K562 (cell line): ENCODE measurements around the gene CACNA1A. TPM values are rescaled to one million over a fixed set of nuclear protein-coding genes. Genes with fewer than 3 reads are reported as not detected.

Experiments
- ARID2 ChIP-seq: fragments of 450-650 bp; IDR thresholded peaks from 2 replicates; pipeline ENCODE4 v1.6.1; 2017; ENCODE audit warnings: antibody characterized with exemption, mild to moderate bottlenecking
- CBX8 ChIP-seq: fragments of 200-600 bp; sonication (generic); IDR thresholded peaks from 2 replicates; pipeline ENCODE4 v1.6.1; 2012; ENCODE audit warnings: borderline replicate concordance, mixed run types, low read depth, mild to moderate bottlenecking, moderate library complexity, mixed read lengths, low read length, control low read depth, inconsistent platforms; ENCODE audit not compliant: poor library complexity, severe bottlenecking; ENCODE audit errors: extremely low read depth
- CREBBP ChIP-seq: IDR thresholded peaks from one replicate; pipeline ENCODE4 v1.6.1; 2012; ENCODE audit warnings: low read depth, mild to moderate bottlenecking, control low read depth, inconsistent platforms, low read length
- DEAF1 ChIP-seq: fragments of 450-650 bp; formaldehyde crosslinking; IDR thresholded peaks from 2 replicates; pipeline ENCODE4 v1.4.0; 2020; ENCODE audit warnings: mild to moderate bottlenecking, moderate library complexity
- E2F6 ChIP-seq, 2 experiments: IDR thresholded peaks; 2 replicates each; pipeline ENCODE4 v1.6.1; 2011; ENCODE audit warnings: borderline replicate concordance in 1 of 2, control low read depth in 1 of 2, low read depth in 1 of 2, low read length in 1 of 2, mild to moderate bottlenecking in 1 of 2, mixed read lengths in 1 of 2, moderate library complexity in 1 of 2; ENCODE audit not compliant: insufficient read depth in 1 of 2, insufficient read length in 1 of 2, poor library complexity in 1 of 2, severe bottlenecking in 1 of 2; ENCODE audit errors: extremely low read depth in 1 of 2
- EP300 ChIP-seq: IDR thresholded peaks from 2 replicates; pipeline ENCODE4 v1.6.1; 2012; ENCODE audit warnings: low read length, improper control_type of control experiment
- GABPB2 ChIP-seq: fragments of 250-450 bp; sonication (Bioruptor Pico); conservative IDR thresholded peaks from 2 replicates; pipeline ENCODE4 v1.5.1; 2021; ENCODE audit warnings: mild to moderate bottlenecking
- JUND ChIP-seq, 2 experiments: IDR thresholded peaks; 2 replicates in 1 of 2; 3 replicates in 1 of 2; pipeline ENCODE4 v1.6.1; 2011; ENCODE audit warnings: borderline replicate concordance in 2 of 2, low read depth in 2 of 2, low read length in 2 of 2, improper control_type of control experiment in 1 of 2, missing biosample characterization in 1 of 2, missing genetic modification characterization in 1 of 2, missing genetic modification reagents in 1 of 2
- MCM2 ChIP-seq: fragments of 450-650 bp; IDR thresholded peaks from 2 replicates; pipeline ENCODE4 v1.6.1; 2017; ENCODE audit warnings: low read depth, mild to moderate bottlenecking
- MTA3 ChIP-seq: fragments of 450-650 bp; formaldehyde crosslinking; IDR thresholded peaks from 2 replicates; pipeline ENCODE4 v1.6.1; 2017; ENCODE audit warnings: mild to moderate bottlenecking, borderline replicate concordance
- NFE2L1 ChIP-seq: fragments of 450-650 bp; IDR thresholded peaks from 2 replicates; pipeline ENCODE4 v1.6.1; 2016; ENCODE audit warnings: missing genetic modification characterization, low read depth, mild to moderate bottlenecking, missing compliant biosample characterization, moderate library complexity, borderline replicate concordance
- NUFIP1 ChIP-seq: fragments of 450-650 bp; IDR thresholded peaks from 2 replicates; pipeline ENCODE4 v1.6.1; 2018; ENCODE audit not compliant: partially characterized antibody
- POLR2AphosphoS5 ChIP-seq: IDR thresholded peaks from 2 replicates; pipeline ENCODE4 v1.6.1; 2011; ENCODE audit warnings: mild to moderate bottlenecking, low read depth, low read length, moderate library complexity; ENCODE audit not compliant: control insufficient read depth, insufficient read depth
- RUNX1 ChIP-seq: sonication (generic); IDR thresholded peaks from 2 replicates; pipeline ENCODE4 v1.6.1; 2016; ENCODE audit warnings: antibody characterized with exemption, low read depth
- WHSC1 ChIP-seq: IDR thresholded peaks from one replicate; pipeline ENCODE4 v1.6.1; 2012; ENCODE audit warnings: low read length, control low read depth, inconsistent platforms
- ZFP91 ChIP-seq: sonication (generic); formaldehyde crosslinking; IDR thresholded peaks from 2 replicates; pipeline ENCODE4 v1.8.0; 2022; ENCODE audit warnings: mild to moderate bottlenecking, missing genetic modification reagents
- ZNF121 ChIP-seq: sonication (generic); formaldehyde crosslinking; conservative IDR thresholded peaks from 2 replicates; pipeline ENCODE4 v1.8.0; 2022; ENCODE audit warnings: missing genetic modification reagents
- ZNF146 ChIP-seq: IDR thresholded peaks from one replicate; pipeline ENCODE4 v1.6.1; 2018; ENCODE audit warnings: missing compliant biosample characterization; ENCODE audit not compliant: unreplicated experiment
- ZNF699 ChIP-seq: fragments of 250-450 bp; sonication (Bioruptor Pico); IDR thresholded peaks from 2 replicates; pipeline ENCODE4 v1.8.0; 2021; ENCODE audit warnings: mild to moderate bottlenecking, moderate library complexity; ENCODE audit not compliant: insufficient replicate concordance
- ZNF76 ChIP-seq: fragments of 250-450 bp; sonication (Bioruptor Pico); IDR thresholded peaks from 2 replicates; pipeline ENCODE4 v1.4.0; 2020; ENCODE audit warnings: mild to moderate bottlenecking, moderate library complexity, borderline replicate concordance
- polyA plus RNA-seq, 8 experiments: library from polyadenylated mRNA; depleted of rRNA in 4 of 8; stranded (reverse) in 5 of 8; unstranded in 3 of 8; fragments of >200 nt; fragmentation: Nextera tagmentation in 2 of 8; fragmentation: Illumina TruSeq in 1 of 8; extraction: Ambion mirVana in 2 of 8; extraction: Trizol in 1 of 8; gene quantifications; 2 replicates each; pipeline versions ENCODE4 v1.2.1 to v1.2.3, GENCODE V29; 2011 to 2014; ENCODE audit warnings: inconsistent platforms in 1 of 8, missing spikeins in 1 of 8
- total RNA-seq, 7 experiments: library from RNA; depleted of rRNA in 6 of 7; stranded (reverse); fragments of >200 nt in 6 of 7; fragmentation: Illumina TruSeq in 2 of 7; extraction: Trizol in 2 of 7; gene quantifications; 2 replicates each; pipeline versions ENCODE4 v1.2.1 to v1.2.3, GENCODE V29; 2011 to 2021; ENCODE audit warnings: low replicate concordance in 1 of 7
- TF ChIP-seq, protein P1 (sequence below): IDR thresholded peaks from 3 replicates; pipeline ENCODE4 v1.6.1; 2011; ENCODE audit warnings: borderline replicate concordance, mild to moderate bottlenecking; ENCODE audit not compliant: insufficient read length, insufficient read depth

The CACNA1A gene
- total and polyA plus RNA-seq, 9 of the 15 experiments (the other 6 are each of a cell fraction or from before 2014, with no cell fraction given): 0.03 to 0.20 (median 0.09) TPM; not detected in 1

- TF ChIP-seq E2F6 (IDR thresholded peaks at IDR 0.05; ENCODE audit: borderline replicate concordance in 1 of 2, extremely low read depth in 1 of 2, insufficient read depth in 1 of 2, insufficient read length in 1 of 2, low read depth in 1 of 2, low read length in 1 of 2, poor library complexity in 1 of 2, severe bottlenecking in 1 of 2) (no peak), ZFP91 (CRISPR knock-in tag) (no peak), CBX8 (no peak), RUNX1 (no peak), NUFIP1 (no peak), POLR2AphosphoS5 (no peak), EP300 (0 out of 2 replicates have a peak, but pooled peaks have one; percentile 17), WHSC1 (no peak), ARID2 (no peak), MCM2 (no peak), MTA3 (no peak), ZNF121 (CRISPR knock-in tag) (no peak), NFE2L1 (tag) (no peak), JUND (IDR thresholded peaks at IDR 0.05; ENCODE audit: borderline replicate concordance, low read depth, low read length) (peak; percentile 94), JUND (tag; IDR thresholded peaks at IDR 0.05; ENCODE audit: borderline replicate concordance, low read depth, low read length) (peak; percentile 88), ZNF76 (CRISPR knock-in tag) (no peak), GABPB2 (CRISPR knock-in tag) (no peak), CREBBP (no peak), DEAF1 (CRISPR knock-in tag) (no peak), ZNF146 (no peak), ZNF699 (no peak)
- TF ChIP-seq, protein P1, sequence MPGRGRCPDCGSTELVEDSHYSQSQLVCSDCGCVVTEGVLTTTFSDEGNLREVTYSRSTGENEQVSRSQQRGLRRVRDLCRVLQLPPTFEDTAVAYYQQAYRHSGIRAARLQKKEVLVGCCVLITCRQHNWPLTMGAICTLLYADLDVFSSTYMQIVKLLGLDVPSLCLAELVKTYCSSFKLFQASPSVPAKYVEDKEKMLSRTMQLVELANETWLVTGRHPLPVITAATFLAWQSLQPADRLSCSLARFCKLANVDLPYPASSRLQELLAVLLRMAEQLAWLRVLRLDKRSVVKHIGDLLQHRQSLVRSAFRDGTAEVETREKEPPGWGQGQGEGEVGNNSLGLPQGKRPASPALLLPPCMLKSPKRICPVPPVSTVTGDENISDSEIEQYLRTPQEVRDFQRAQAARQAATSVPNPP: no peak
Measured at GRCh38 chr19:13260883-13261653, 245.2 kb downstream of the CACNA1A start (continued).
